ENCODE data around the gene CPN2. TPM values are rescaled to one million over a fixed set of nuclear protein-coding genes. Genes with fewer than 3 reads are reported as not detected.

CPN2 gene
- total and polyA plus RNA-seq, 2 donors (not counting 3 experiments of a cell fraction or from before 2014, with no cell fraction given): not detected

- Histone ChIP-seq H3K27me3 (ENCODE audit: control insufficient read depth in 2 of 2, insufficient read depth in 2 of 2, low read length in 2 of 2) (peaks cover 6 to 21% of the 10 kb centered on the region in 2 experiments), H3K9me3 (replicated peaks; ENCODE audit: control insufficient read depth, insufficient read depth, low read length) (no peaks in the 10 kb centered on the region), H3K9ac (replicated peaks; ENCODE audit: extremely low read depth, insufficient read depth, low read length) (no peak overlapping the region), H3K4me1 (ENCODE audit: control insufficient read depth, extremely low read depth, insufficient read depth, low read length) (peaks cover 4% of the 10 kb centered on the region), H3K36me3 (ENCODE audit: control insufficient read depth in 2 of 2, extremely low read depth in 1 of 2, insufficient read depth in 2 of 2, low read length in 2 of 2) (no peaks in the 10 kb centered on the region), H3K27ac (ENCODE audit: insufficient read depth, low read depth, low read length) (no peak overlapping the region), H2AFZ (ENCODE audit: low read depth, low read length) (no peak overlapping the region), H4K20me1 (replicated peaks; ENCODE audit: control insufficient read depth, extremely low read depth, insufficient read depth, low read length) (no peaks in the 10 kb centered on the region), H3K4me2 (ENCODE audit: insufficient read depth, low read length) (no peak overlapping the region), H3K79me2 (ENCODE audit: control insufficient read depth, insufficient read depth, low read length) (no peaks in the 10 kb centered on the region), H3K4me3 (replicated peaks in 1 of 3; ENCODE audit: insufficient read depth in 1 of 3, low read depth in 1 of 3, low read length in 3 of 3) (no peak overlapping the region), H3K9me1 (replicated peaks; ENCODE audit: control insufficient read depth, extremely low read depth, insufficient read depth, low read length) (no peaks in the 10 kb centered on the region)
- intact Hi-C loops (cut with micrococcal nuclease) (no loop called here), dilution Hi-C loops (cut with MboI; ENCODE audit: extremely low pct_ligation_motif_present, low sequenced_read_pairs) (no loop called here)
- ChIA-PET CTCF (interaction anchor here (1.0 kb wide), 1 partner anchor 39 kb away, joined by 4 read pairs; no protein-coding TSS in a partner anchor), POLR2A (no interaction called here)
- DNase-seq (ENCODE audit: low read depth, low spot score) (no peak), FAIRE-seq (no peak)
- TF ChIP-seq CTCF (IDR thresholded peaks at IDR 0.05; ENCODE audit: extremely low read depth in 1 of 2, insufficient read depth in 1 of 2, low read depth in 1 of 2, low read length in 2 of 2): no peak
- no peak for TF ChIP-seq GATA2 (IDR thresholded peaks at IDR 0.05; ENCODE audit: insufficient read depth, insufficient read length, low read depth, low read length)
- TF ChIP-seq POLR2AphosphoS5 (IDR thresholded peaks at IDR 0.05; ENCODE audit: insufficient read depth, low read depth, low read length): no peak
- no peak for TF ChIP-seq POLR2A (IDR thresholded peaks at IDR 0.05; ENCODE audit: low read depth, low read length)
- no TSS peak for BruUV-seq (replicated peaks)
Measured at GRCh38 chr3:194382196-194382891, 31.2 kb upstream of the CPN2 start.

- TF ChIP-seq POLR2A (IDR thresholded peaks at IDR 0.05; ENCODE audit: low read depth, low read length) (no peak), MAX (IDR thresholded peaks at IDR 0.05; ENCODE audit: insufficient read depth, insufficient read length) (no peak), CTCF (IDR thresholded peaks at IDR 0.05; ENCODE audit: extremely low read depth in 1 of 2, insufficient read depth in 1 of 2, low read depth in 1 of 2, low read length in 2 of 2) (no peak), GATA2 (IDR thresholded peaks at IDR 0.05; ENCODE audit: insufficient read depth, insufficient read length, low read depth, low read length) (no peak), FOS (IDR thresholded peaks at IDR 0.05; ENCODE audit: borderline replicate concordance, insufficient read depth, low read length) (no peak), JUN (IDR thresholded peaks at IDR 0.05; ENCODE audit: borderline replicate concordance, insufficient read depth, insufficient read length, low read depth) (no peak), MYC (IDR thresholded peaks at IDR 0.05; ENCODE audit: low read depth, low read length) (no peak), POLR2AphosphoS5 (IDR thresholded peaks at IDR 0.05; ENCODE audit: insufficient read depth, low read depth, low read length) (no peak), EZH2 (IDR thresholded peaks at IDR 0.05; ENCODE audit: borderline replicate concordance, low read depth, low read length, severe bottlenecking) (no peak)
- Histone ChIP-seq H3K27ac (ENCODE audit: insufficient read depth, low read depth, low read length) (no peak overlapping the region), H3K79me2 (ENCODE audit: control insufficient read depth, insufficient read depth, low read length) (no peaks in the 10 kb centered on the region), H3K9me3 (replicated peaks; ENCODE audit: control insufficient read depth, insufficient read depth, low read length) (no peaks in the 10 kb centered on the region), H3K4me2 (ENCODE audit: insufficient read depth, low read length) (no peak overlapping the region), H3K36me3 (ENCODE audit: control insufficient read depth in 2 of 2, extremely low read depth in 1 of 2, insufficient read depth in 2 of 2, low read length in 2 of 2) (no peaks in the 10 kb centered on the region), H3K4me1 (ENCODE audit: control insufficient read depth, extremely low read depth, insufficient read depth, low read length) (peaks cover 4% of the 10 kb centered on the region), H2AFZ (ENCODE audit: low read depth, low read length) (no peak overlapping the region), H4K20me1 (replicated peaks; ENCODE audit: control insufficient read depth, extremely low read depth, insufficient read depth, low read length) (no peaks in the 10 kb centered on the region), H3K27me3 (ENCODE audit: control insufficient read depth in 2 of 2, insufficient read depth in 2 of 2, low read length in 2 of 2) (peaks cover 6 to 17% of the 10 kb centered on the region in 2 experiments), H3K4me3 (replicated peaks in 1 of 3; ENCODE audit: insufficient read depth in 1 of 3, low read depth in 1 of 3, low read length in 3 of 3) (no peak overlapping the region), H3K9me1 (replicated peaks; ENCODE audit: control insufficient read depth, extremely low read depth, insufficient read depth, low read length) (no peaks in the 10 kb centered on the region), H3K9ac (replicated peaks; ENCODE audit: extremely low read depth, insufficient read depth, low read length) (no peak overlapping the region)
- CTCF ChIA-PET: interaction anchor here (1.0 kb wide), 1 partner anchor 12 kb away, joined by 4 read pairs; the partner anchor contains the start of gene LRRC15
- FAIRE-seq: no peak
- dilution Hi-C loops (cut with MboI; ENCODE audit: extremely low pct_ligation_motif_present, low sequenced_read_pairs) (no loop called here), intact Hi-C loops (cut with micrococcal nuclease) (no loop called here)
- DNase-seq (ENCODE audit: low read depth, low spot score): no peak
- POLR2A ChIA-PET: no interaction called here
- no TSS peak for BruUV-seq (replicated peaks)
Measured at GRCh38 chr3:194381460-194381875, 30.3 kb upstream of the CPN2 start.

All from endothelial cell of umbilical vein (primary cell).